NB4 (cell line): Measurements from ENCODE around the gene AHR.

Source experiments
- DNase-seq: peaks from one replicate; pipeline ENCODE4 v3.0.0; 2010; ENCODE audit warnings: low read depth
- H3K4me3 ChIP-seq: one replicate; pipeline ENCODE4 v1.5.1; 2011; ENCODE audit warnings: mild to moderate bottlenecking, low read depth, low read length, moderate library complexity
- MYC ChIP-seq: IDR thresholded peaks from 2 replicates; pipeline ENCODE4 v1.6.1; 2011; ENCODE audit warnings: low read depth, low read length
- POLR2A ChIP-seq: IDR thresholded peaks from 2 replicates; pipeline ENCODE4 v1.6.1; 2011; ENCODE audit warnings: mild to moderate bottlenecking; ENCODE audit not compliant: insufficient read length; ENCODE audit errors: extremely low read depth
- TF ChIP-seq, protein P1 (sequence below): IDR thresholded peaks from 2 replicates; pipeline ENCODE4 v1.6.1; 2011; ENCODE audit warnings: low read depth, low read length
- TF ChIP-seq, protein P2 (sequence below): IDR thresholded peaks from one replicate; pipeline ENCODE4 v1.5.1; 2012; ENCODE audit warnings: low read depth, low read length

Gene AHR

DNA sequence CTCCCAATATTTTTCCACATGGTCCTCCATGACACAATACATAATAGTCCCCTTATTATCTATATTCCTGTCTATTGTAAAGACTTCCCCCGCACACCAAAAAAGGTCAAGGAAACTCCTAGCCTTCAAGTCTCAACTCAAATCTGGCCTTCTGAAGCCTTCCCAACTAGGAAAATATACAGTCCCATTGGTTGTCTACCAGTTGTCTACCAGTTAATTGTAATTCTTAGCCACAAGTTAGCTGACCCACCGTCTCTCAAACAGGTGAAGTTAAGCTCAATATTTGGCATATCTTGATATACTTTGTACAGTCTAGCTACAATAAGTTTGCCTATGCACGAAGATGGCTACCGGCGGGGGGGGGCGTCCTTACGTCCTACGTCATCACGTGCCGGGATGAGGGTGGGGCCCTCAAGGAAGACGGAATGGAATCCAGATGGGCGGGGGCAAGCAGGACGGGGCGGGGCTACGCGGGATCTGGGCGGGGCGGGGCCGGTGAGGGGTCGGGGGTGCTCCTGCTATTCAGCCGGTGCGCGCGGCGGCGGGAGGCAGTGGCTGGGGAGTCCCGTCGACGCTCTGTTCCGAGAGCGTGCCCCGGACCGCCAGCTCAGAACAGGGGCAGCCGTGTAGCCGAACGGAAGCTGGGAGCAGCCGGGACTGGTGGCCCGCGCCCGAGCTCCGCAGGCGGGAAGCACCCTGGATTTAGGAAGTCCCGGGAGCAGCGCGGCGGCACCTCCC lies at the start of gene AHR:
AHR (plus strand) TSS at position 551 of the 738 bp plus-strand sequence. CDS start 613 bp downstream, outside the sequence.
- DNase-seq: peak; percentile 97

DNA sequence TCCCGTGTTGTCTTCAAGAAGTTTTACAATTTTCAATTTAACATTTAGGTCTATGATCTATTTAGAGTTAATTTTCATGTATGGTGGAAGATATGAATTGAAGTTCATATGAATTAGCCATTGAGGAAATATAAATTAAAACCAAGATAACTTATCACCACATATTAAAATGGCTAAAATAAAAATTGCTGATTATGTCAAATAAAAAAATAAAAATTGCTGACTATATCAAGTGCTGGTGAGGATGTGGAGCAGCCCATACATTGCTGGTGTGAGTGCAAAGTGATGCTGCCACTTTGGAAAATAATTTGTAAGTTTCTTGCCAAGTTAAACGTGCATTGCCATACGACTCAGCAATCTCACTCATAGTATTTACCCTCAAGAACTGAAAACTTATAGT lies 44.6 kb upstream of the AHR start:
- H3K4me3 ChIP-seq: no peak overlapping the region
- DNase-seq: no peak
- TF ChIP-seq, protein P1, sequence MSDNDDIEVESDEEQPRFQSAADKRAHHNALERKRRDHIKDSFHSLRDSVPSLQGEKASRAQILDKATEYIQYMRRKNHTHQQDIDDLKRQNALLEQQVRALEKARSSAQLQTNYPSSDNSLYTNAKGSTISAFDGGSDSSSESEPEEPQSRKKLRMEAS: no peak
- no peak for TF ChIP-seq POLR2A
- no peak for TF ChIP-seq MYC
- TF ChIP-seq, protein P2, sequence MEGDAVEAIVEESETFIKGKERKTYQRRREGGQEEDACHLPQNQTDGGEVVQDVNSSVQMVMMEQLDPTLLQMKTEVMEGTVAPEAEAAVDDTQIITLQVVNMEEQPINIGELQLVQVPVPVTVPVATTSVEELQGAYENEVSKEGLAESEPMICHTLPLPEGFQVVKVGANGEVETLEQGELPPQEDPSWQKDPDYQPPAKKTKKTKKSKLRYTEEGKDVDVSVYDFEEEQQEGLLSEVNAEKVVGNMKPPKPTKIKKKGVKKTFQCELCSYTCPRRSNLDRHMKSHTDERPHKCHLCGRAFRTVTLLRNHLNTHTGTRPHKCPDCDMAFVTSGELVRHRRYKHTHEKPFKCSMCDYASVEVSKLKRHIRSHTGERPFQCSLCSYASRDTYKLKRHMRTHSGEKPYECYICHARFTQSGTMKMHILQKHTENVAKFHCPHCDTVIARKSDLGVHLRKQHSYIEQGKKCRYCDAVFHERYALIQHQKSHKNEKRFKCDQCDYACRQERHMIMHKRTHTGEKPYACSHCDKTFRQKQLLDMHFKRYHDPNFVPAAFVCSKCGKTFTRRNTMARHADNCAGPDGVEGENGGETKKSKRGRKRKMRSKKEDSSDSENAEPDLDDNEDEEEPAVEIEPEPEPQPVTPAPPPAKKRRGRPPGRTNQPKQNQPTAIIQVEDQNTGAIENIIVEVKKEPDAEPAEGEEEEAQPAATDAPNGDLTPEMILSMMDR: no peak

More for the DNA sequence above, at the start of gene AHR:
- peak within 1 kb of the TSS; percentile 83 for H3K4me3 ChIP-seq
- peak; percentile 89 for TF ChIP-seq POLR2A
- TF ChIP-seq MYC: no peak; the same call in 1 of the 2 replicates
- TF ChIP-seq, protein P1: 0 out of 2 replicates have a peak, but pooled peaks have one; percentile 39

DNA sequence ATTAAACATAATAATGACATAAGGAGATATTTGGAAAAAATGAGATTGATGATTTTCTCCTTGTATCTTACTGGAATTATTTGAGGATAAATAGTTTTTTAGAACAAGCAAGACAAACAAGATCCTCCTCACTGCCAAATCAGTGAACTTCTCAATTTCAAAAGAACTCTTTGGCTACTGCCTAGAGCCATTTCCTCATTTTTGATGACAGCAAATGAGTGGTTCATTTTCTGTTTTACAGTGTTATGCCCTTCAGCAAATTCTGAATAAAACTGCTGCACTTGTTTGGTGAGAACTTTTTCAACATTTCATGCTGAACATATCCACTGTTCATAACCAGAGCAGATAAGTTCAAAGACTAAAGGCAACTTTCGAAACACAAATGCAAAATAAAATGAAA lies 42.5 kb upstream of the AHR start:
- no peak overlapping the region for H3K4me3 ChIP-seq
- TF ChIP-seq, protein P1: no peak
- TF ChIP-seq, protein P2: no peak
- TF ChIP-seq POLR2A (no peak), MYC (no peak)
- peak; percentile 39 for DNase-seq

DNA sequence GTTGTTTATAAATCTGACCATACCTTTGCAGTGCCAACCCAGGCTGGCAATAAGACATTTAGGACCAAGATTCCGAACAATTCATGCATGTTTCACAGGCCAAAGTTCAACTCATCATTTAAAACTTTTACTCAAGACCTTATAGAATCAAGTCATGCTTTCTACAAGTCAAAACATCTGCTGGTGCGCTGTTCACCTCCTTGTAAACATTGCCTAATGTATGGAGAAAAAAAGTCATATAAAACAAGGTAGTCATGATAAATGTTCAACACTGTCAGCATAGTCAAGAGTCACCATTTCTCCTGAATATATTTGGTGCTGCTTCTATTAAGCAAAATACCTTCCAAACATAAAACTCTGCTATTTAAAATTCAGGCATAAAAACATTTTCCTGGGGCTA lies 42.1 kb upstream of the AHR start:
- H3K4me3 ChIP-seq: no peak overlapping the region
- DNase-seq: no peak
- TF ChIP-seq, protein P1: no peak
- TF ChIP-seq, protein P2: no peak
- no peak for TF ChIP-seq POLR2A
- TF ChIP-seq MYC: no peak

DNA sequence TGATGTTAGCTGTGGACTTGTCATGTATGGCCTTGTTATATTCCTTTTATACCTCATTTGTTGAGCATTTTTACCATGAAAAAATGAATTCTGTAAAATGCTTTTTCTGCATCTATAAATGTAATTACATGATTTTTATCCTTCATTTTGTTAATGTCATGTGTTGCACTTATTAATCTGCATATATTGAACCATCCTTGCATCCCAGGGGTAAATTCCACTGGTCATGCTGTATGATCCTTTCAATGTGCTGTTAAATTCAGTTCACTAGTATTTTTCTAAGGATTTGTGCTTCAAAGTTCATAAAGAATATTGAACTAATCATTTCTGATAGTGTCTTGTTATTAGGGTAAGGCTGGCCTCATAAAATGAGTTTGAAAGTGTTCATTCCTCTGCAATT lies 31.9 kb upstream of the AHR start:
- TF ChIP-seq MYC: no peak
- TF ChIP-seq POLR2A: no peak
- TF ChIP-seq, protein P1: no peak
- TF ChIP-seq, protein P2: no peak
- no peak overlapping the region for H3K4me3 ChIP-seq
- no peak for DNase-seq
